Nephron (organoid): ENCODE data around the gene SP3.

Experiments
- H3K27ac Mint-ChIP-seq, 3 experiments: 2 replicates each; pipeline ENCODE4 v1.8.0; 2020; ENCODE audit warnings: mixed read lengths in 3 of 3, mild to moderate bottlenecking in 2 of 3, moderate library complexity in 1 of 3
- H3K27me3 Mint-ChIP-seq: 2 replicates; pipeline ENCODE4 v1.8.0; 2021; ENCODE audit warnings: low read depth, mild to moderate bottlenecking, moderate library complexity, mixed read lengths
- H3K36me3 Mint-ChIP-seq: 2 replicates; pipeline ENCODE4 v1.8.0; 2020; ENCODE audit warnings: low read depth, mixed read lengths
- H3K4me1 Mint-ChIP-seq: 2 replicates; pipeline ENCODE4 v1.8.0; 2020; ENCODE audit warnings: mixed read lengths
- H3K4me3 Mint-ChIP-seq, 3 experiments: 2 replicates each; pipeline ENCODE4 v1.8.0; 2020; ENCODE audit warnings: mild to moderate bottlenecking in 3 of 3, mixed read lengths in 3 of 3, moderate library complexity in 2 of 3
- H3K9me3 Mint-ChIP-seq: 2 replicates; pipeline ENCODE4 v1.8.0; 2020; ENCODE audit warnings: mixed read lengths
- TF ChIP-seq, protein P1 (sequence below), 3 experiments: fragments of 200-600 bp; sonication (generic); IDR thresholded peaks; one replicate each; pipeline ENCODE4 v1.5.0; 2021; ENCODE audit warnings: antibody characterized with exemption in 3 of 3; ENCODE audit not compliant: unreplicated experiment in 3 of 3

Gene SP3

GRCh38 chr2:173989160-173989883 lies 24.1 kb upstream of the SP3 start:
- H3K27me3 Mint-ChIP-seq: no peaks in the 10 kb centered on the region
- H3K9me3 Mint-ChIP-seq: no peaks in the 10 kb centered on the region
- no peaks in the 10 kb centered on the region for H3K36me3 Mint-ChIP-seq
- peaks cover 65% of the 10 kb centered on the region for H3K4me1 Mint-ChIP-seq
- H3K4me3 Mint-ChIP-seq: no peak overlapping the region
- TF ChIP-seq, protein P1, sequence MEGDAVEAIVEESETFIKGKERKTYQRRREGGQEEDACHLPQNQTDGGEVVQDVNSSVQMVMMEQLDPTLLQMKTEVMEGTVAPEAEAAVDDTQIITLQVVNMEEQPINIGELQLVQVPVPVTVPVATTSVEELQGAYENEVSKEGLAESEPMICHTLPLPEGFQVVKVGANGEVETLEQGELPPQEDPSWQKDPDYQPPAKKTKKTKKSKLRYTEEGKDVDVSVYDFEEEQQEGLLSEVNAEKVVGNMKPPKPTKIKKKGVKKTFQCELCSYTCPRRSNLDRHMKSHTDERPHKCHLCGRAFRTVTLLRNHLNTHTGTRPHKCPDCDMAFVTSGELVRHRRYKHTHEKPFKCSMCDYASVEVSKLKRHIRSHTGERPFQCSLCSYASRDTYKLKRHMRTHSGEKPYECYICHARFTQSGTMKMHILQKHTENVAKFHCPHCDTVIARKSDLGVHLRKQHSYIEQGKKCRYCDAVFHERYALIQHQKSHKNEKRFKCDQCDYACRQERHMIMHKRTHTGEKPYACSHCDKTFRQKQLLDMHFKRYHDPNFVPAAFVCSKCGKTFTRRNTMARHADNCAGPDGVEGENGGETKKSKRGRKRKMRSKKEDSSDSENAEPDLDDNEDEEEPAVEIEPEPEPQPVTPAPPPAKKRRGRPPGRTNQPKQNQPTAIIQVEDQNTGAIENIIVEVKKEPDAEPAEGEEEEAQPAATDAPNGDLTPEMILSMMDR (IDR thresholded peaks at IDR 0.05; ENCODE audit: unreplicated experiment in 3 of 3): no peak
- peak overlapping the region; percentile 26 to 92 (median 75) for H3K27ac Mint-ChIP-seq

DNA sequence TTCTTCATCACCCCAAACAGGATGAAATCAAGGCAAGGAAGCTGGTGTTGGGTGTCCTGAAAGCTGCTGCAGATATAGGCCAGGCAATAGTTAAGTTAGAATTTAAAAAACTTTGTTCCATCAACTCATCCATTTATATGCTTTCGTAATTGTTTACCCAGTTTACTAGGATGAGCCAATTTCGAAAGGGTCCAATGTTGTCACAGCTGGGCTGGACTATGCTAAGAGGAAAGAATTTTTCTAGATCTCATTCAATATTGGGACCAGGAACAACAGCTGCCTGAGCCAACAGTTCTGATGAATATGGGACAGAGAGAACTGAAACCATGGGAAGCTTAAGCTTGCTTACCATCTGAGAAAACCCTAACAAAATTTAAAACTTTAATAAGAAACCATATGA lies 21.6 kb upstream of the SP3 start:
- Mint-ChIP-seq H3K36me3 (no peaks in the 10 kb centered on the region), H3K27me3 (no peaks in the 10 kb centered on the region), H3K9me3 (no peaks in the 10 kb centered on the region), H3K27ac (peak overlapping the region in 2 of 3 experiments; percentile 2 to 40), H3K4me1 (peaks cover 69% of the 10 kb centered on the region), H3K4me3 (no peak overlapping the region)
- TF ChIP-seq, protein P1 (IDR thresholded peaks at IDR 0.05; ENCODE audit: unreplicated experiment in 3 of 3): no peak

GRCh38 chr2:173985605-173985992 lies 20.4 kb upstream of the SP3 start:
- Mint-ChIP-seq H3K4me1 (peaks cover 58% of the 10 kb centered on the region), H3K9me3 (no peaks in the 10 kb centered on the region), H3K36me3 (no peaks in the 10 kb centered on the region), H3K27ac (peak overlapping the region in 2 of 3 experiments; percentile 52 to 56), H3K4me3 (no peak overlapping the region), H3K27me3 (no peaks in the 10 kb centered on the region)
- TF ChIP-seq, protein P1 (IDR thresholded peaks at IDR 0.05; ENCODE audit: unreplicated experiment in 3 of 3): no peak

DNA sequence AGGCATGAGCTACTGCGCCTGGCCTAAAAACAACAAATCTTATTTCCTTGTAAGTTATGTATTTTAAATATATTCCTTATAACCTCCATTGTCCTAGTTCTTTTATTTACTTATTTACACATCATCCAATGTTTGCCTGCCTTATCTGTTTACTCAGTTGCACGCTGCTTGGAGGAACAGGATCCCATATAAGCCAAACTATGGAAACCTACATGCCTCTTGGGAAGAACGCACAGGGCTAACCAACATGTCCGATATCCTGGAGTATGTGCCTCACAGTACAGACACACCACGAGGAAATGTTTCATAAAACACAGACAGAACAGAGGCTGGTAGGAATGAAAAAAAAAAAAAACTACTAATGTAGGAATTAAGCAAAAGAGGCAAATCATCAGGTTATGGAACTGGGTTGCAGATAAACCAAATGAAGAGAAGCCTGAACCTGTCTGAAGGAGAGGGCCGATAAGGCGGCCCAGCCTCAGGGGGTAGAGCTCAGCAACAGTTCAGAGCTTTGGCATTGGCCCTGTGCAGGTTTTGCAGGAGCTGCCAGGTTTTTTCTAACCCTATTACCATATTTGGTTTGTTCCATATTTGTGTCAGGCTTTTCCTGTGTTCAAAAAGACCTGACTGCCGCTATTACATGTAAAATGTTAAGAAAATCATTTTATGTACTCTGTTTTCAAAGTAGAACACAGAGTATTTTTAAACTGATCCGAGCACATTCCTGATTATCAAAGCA lies 19.9 kb upstream of the SP3 start:
- H3K27me3 Mint-ChIP-seq: no peaks in the 10 kb centered on the region
- no peaks in the 10 kb centered on the region for H3K36me3 Mint-ChIP-seq
- no peak overlapping the region for H3K4me3 Mint-ChIP-seq
- H3K4me1 Mint-ChIP-seq: peaks cover 54% of the 10 kb centered on the region
- no peaks in the 10 kb centered on the region for H3K9me3 Mint-ChIP-seq
- TF ChIP-seq, protein P1 (IDR thresholded peaks at IDR 0.05; ENCODE audit: unreplicated experiment in 3 of 3): no peak
- peak overlapping the region in 2 of 3 experiments; percentile 52 to 56 for H3K27ac Mint-ChIP-seq

DNA sequence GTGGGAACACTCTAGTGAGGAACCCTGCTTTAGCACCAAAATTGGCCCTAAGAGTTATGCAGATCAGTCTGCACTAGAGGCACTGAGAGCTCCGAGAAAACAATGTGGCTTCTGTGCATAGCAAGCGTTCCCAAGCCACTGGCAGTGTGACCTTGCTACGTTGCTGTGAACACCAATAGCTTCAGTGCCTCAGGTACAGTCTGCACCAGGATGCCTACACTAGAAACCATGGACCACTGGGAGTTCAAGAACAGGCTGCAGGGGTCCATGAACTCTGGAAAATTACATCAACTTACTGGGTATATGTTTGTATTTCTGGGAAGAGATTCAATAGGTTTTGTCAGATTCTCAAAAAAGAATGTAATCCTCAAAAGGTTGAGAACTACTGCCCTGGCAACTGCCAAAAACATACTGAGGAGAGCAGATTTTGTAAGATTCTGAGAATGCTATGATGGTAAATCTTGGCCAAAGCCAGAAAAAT lies 18.3 kb upstream of the SP3 start:
- Mint-ChIP-seq H3K4me1 (peaks cover 50% of the 10 kb centered on the region), H3K4me3 (peak overlapping the region in 1 of 3 experiments; percentile 8), H3K27me3 (no peaks in the 10 kb centered on the region), H3K36me3 (no peaks in the 10 kb centered on the region), H3K9me3 (no peaks in the 10 kb centered on the region), H3K27ac (peak overlapping the region; percentile 45 to 93 (median 91))
- TF ChIP-seq, protein P1 (IDR thresholded peaks at IDR 0.05; ENCODE audit: unreplicated experiment in 3 of 3): no peak
